Fibroblast of villous mesenchyme (primary cell): Measurements from ENCODE around the gene POLN. TPM values are rescaled to one million over a fixed set of nuclear protein-coding genes. Genes with fewer than 3 reads are reported as not detected.

ENCODE experiments used
- DNase-seq: peaks from one replicate; pipeline ENCODE4 v3.0.0-alpha.2; 2010; ENCODE audit warnings: low read depth
- H3K4me3 ChIP-seq: 2 replicates; pipeline ENCODE4 v1.5.1; 2011; ENCODE audit warnings: low read depth, mild to moderate bottlenecking, low read length
- CTCF ChIP-seq: IDR thresholded peaks from 2 replicates; pipeline ENCODE4 v1.5.1; 2012; ENCODE audit warnings: low read depth, mild to moderate bottlenecking, low read length; ENCODE audit not compliant: insufficient read depth
- total RNA-seq: library from RNA; depleted of rRNA; stranded (reverse); fragments of >200 nt; gene quantifications from 2 replicates; pipeline ENCODE4 v1.2.3, GENCODE V29; 2012

POLN gene
- total RNA-seq, 1 donor, result 4.7 TPM

GRCh38 chr4:2069986-2070385 is 171.9 kb downstream of the POLN start:
- no peak for DNase-seq
- H3K4me3 ChIP-seq, result no peak overlapping the region
- no peak for TF ChIP-seq CTCF

- no peak overlapping the region for H3K4me3 ChIP-seq
- TF ChIP-seq CTCF, result no peak
- no peak for DNase-seq
Measured at GRCh38 chr4:2069161-2069971, 172.6 kb downstream of the POLN start.

- DNase-seq, result no peak
- TF ChIP-seq CTCF, result no peak
- no peak overlapping the region for H3K4me3 ChIP-seq
Measured at GRCh38 chr4:2068566-2068965, 173.4 kb downstream of the POLN start.

GRCh38 chr4:2068198-2068470 is 173.8 kb downstream of the POLN start:
- DNase-seq, result no peak
- no peak for TF ChIP-seq CTCF
- H3K4me3 ChIP-seq, result no peak overlapping the region

GRCh38 chr4:2067446-2068197 is 174.3 kb downstream of the POLN start:
- no peak for DNase-seq
- no peak for TF ChIP-seq CTCF
- H3K4me3 ChIP-seq, result no peak overlapping the region

- no peak for TF ChIP-seq CTCF
- no peak for DNase-seq
- H3K4me3 ChIP-seq, result no peak overlapping the region
Measured at GRCh38 chr4:2066571-2067445, 175.1 kb downstream of the POLN start.
